ENCODE data around the gene SRSF10. TPM values are rescaled to one million over a fixed set of nuclear protein-coding genes. Genes with fewer than 3 reads are reported as not detected.
"Not testable (repeated sequence)": the region's sequence is repeated elsewhere in the genome, so short reads cannot be mapped to it uniquely, and the experiment has no call there.

Gene SRSF10
- polyA plus RNA-seq, 12 donors: 83.8 to 188 (median 133) TPM; not detected in 1

- peak; percentile 63 for DNase-seq
These were observed 19.7 kb downstream of the SRSF10 start for GRCh38 chr1:23960291-23961020.

- peak; percentile 97 for DNase-seq
These were observed 20.5 kb downstream of the SRSF10 start, which contains the start of gene PNRC2 for GRCh38 chr1:23959461-23960290. Gene PNRC2, plus strand, starts transcription at chr1:23959828. Its CDS starts 1,630 bp downstream, at chr1:23961458.

- DNase-seq: peak; percentile 90
These were observed 21.2 kb downstream of the SRSF10 start for GRCh38 chr1:23958810-23959460.

- not testable (repeated sequence) for DNase-seq
These were observed 21.9 kb downstream of the SRSF10 start for GRCh38 chr1:23958040-23958809.

- DNase-seq: no peak
These were observed 23.0 kb downstream of the SRSF10 start for GRCh38 chr1:23957096-23957495.

- DNase-seq: no peak
These were observed 27.1 kb downstream of the SRSF10 start for GRCh38 chr1:23953020-23953419.

GRCh38 chr1:23947366-23947765 is 32.8 kb downstream of the SRSF10 start:
- no peak for DNase-seq

GRCh38 chr1:23936481-23937176 is 43.5 kb downstream of the SRSF10 start:
- DNase-seq: no peak

- DNase-seq: no peak
These were observed 48.6 kb downstream of the SRSF10 start for GRCh38 chr1:23931491-23931880.

GRCh38 chr1:23930861-23931490 is 49.2 kb downstream of the SRSF10 start:
- peak; percentile 40 for DNase-seq

GRCh38 chr1:23930270-23930669 is 49.9 kb downstream of the SRSF10 start:
- DNase-seq: no peak

- DNase-seq: no peak
These were observed 51.3 kb downstream of the SRSF10 start for GRCh38 chr1:23928789-23929188.

GRCh38 chr1:23927097-23927496 is 53.0 kb downstream of the SRSF10 start:
- DNase-seq: no peak

- DNase-seq: no peak
These were observed 54.8 kb downstream of the SRSF10 start for GRCh38 chr1:23925279-23925678.

- no peak for DNase-seq
These were observed 55.5 kb downstream of the SRSF10 start for GRCh38 chr1:23924601-23925000.

- peak; percentile 68 for DNase-seq
These were observed 56.3 kb downstream of the SRSF10 start for GRCh38 chr1:23923592-23924499.

GRCh38 chr1:23922321-23922943 is 57.7 kb downstream of the SRSF10 start:
- DNase-seq: no peak

GRCh38 chr1:23916209-23917131 is 63.7 kb downstream of the SRSF10 start:
- DNase-seq: peak; percentile 58

Data from muscle of arm (tissue), 12 donors.